Testis (tissue), 2 donors: ENCODE measurements around the gene PARVG.

Experiments
- CTCF ChIP-seq, 3 experiments: fragments of 450-650 bp in 2 of 3; fragments of 200-600 bp in 1 of 3; sonication (generic) in 1 of 3; IDR thresholded peaks; one replicate each; pipeline ENCODE4 v1.5.1; 2016 to 2019; ENCODE audit warnings: antibody characterized with exemption in 3 of 3, mild to moderate bottlenecking in 2 of 3, moderate library complexity in 1 of 3
- POLR2A ChIP-seq: fragments of 450-650 bp; IDR thresholded peaks from one replicate; pipeline ENCODE4 v1.6.1; 2017; ENCODE audit warnings: antibody characterized with exemption, mild to moderate bottlenecking, moderate library complexity

GRCh38 chr22:44225091-44225689 lies 44.5 kb downstream of the PARVG start:
- TF ChIP-seq CTCF (IDR thresholded peaks at IDR 0.05) (no peak), POLR2A (no peak)
